Neuronal stem cell (in vitro differentiated cells): Measurements from ENCODE around the gene ILK.

Experiments used
- DNase-seq: peaks from one replicate; pipeline ENCODE4 v3.0.0-alpha.2; 2013; ENCODE audit warnings: low spot score
- H2AFZ ChIP-seq: one replicate; pipeline ENCODE4 v1.6.1; 2013; ENCODE audit warnings: mild to moderate bottlenecking, low read length, inconsistent platforms
- H2AK5ac ChIP-seq: 2 replicates; pipeline ENCODE4 v1.6.1; 2013; ENCODE audit warnings: low read depth, mild to moderate bottlenecking, inconsistent platforms, low read length, moderate library complexity, mixed read lengths
- H2BK120ac ChIP-seq: 2 replicates; pipeline ENCODE4 v1.6.1; 2013; ENCODE audit warnings: low read depth, mild to moderate bottlenecking, inconsistent platforms, low read length, moderate library complexity, mixed read lengths
- H2BK12ac ChIP-seq: one replicate; pipeline ENCODE4 v1.6.1; 2013; ENCODE audit warnings: low read length, inconsistent platforms
- H2BK15ac ChIP-seq: 2 replicates; pipeline ENCODE4 v1.6.1; 2013; ENCODE audit warnings: mild to moderate bottlenecking, low read length, inconsistent platforms, mixed read lengths
- H2BK5ac ChIP-seq: one replicate; pipeline ENCODE4 v1.6.1; 2013; ENCODE audit warnings: inconsistent platforms, mild to moderate bottlenecking, low read length, moderate library complexity
- H3K14ac ChIP-seq: one replicate; pipeline ENCODE4 v1.6.1; 2013; ENCODE audit warnings: low read length, inconsistent platforms
- H3K18ac ChIP-seq: 2 replicates; pipeline ENCODE4 v1.6.1; 2013; ENCODE audit warnings: low read length, inconsistent platforms
- H3K23ac ChIP-seq: 2 replicates; pipeline ENCODE4 v1.6.1; 2013; ENCODE audit warnings: low read depth, mild to moderate bottlenecking, mixed read lengths, low read length, inconsistent platforms; ENCODE audit not compliant: poor library complexity
- H3K27ac ChIP-seq: replicated peaks from 3 replicates; pipeline ENCODE4 v1.5.1; 2013; ENCODE audit warnings: low read length, inconsistent platforms
- H3K27me3 ChIP-seq, 3 experiments: 2 replicates each; pipeline ENCODE4 v1.6.1; 2013; ENCODE audit warnings: low read length in 3 of 3, mild to moderate bottlenecking in 2 of 3, inconsistent platforms in 1 of 3, low read depth in 1 of 3, mixed read lengths in 1 of 3, moderate library complexity in 1 of 3; ENCODE audit not compliant: control insufficient read depth in 3 of 3, insufficient read depth in 3 of 3
- H3K36me3 ChIP-seq, 2 donors: replicated peaks in 1 of 2; 2 replicates each; pipeline ENCODE4 v1.6.1; 2013; ENCODE audit warnings: low read length in 2 of 2; ENCODE audit not compliant: control insufficient read depth in 2 of 2, insufficient read depth in 2 of 2
- H3K4ac ChIP-seq: 2 replicates; pipeline ENCODE4 v1.6.1; 2013; ENCODE audit warnings: inconsistent platforms, mild to moderate bottlenecking, low read length, moderate library complexity
- H3K4me1 ChIP-seq, 2 donors: 1 replicate in 1 of 2; 2 replicates in 1 of 2; pipeline ENCODE4 v1.6.1; 2013; ENCODE audit warnings: low read length in 2 of 2, low read depth in 1 of 2; ENCODE audit not compliant: control insufficient read depth in 2 of 2, insufficient read depth in 1 of 2
- H3K4me2 ChIP-seq: one replicate; pipeline ENCODE4 v1.6.1; 2013; ENCODE audit warnings: mild to moderate bottlenecking, low read length, inconsistent platforms; ENCODE audit not compliant: insufficient read depth, poor library complexity, severe bottlenecking
- H3K4me3 ChIP-seq, 2 donors: 2 replicates each; pipeline ENCODE4 v1.5.1; 2013; ENCODE audit warnings: low read length in 2 of 2, mild to moderate bottlenecking in 2 of 2, inconsistent platforms in 1 of 2, moderate library complexity in 1 of 2
- H3K79me1 ChIP-seq: one replicate; pipeline ENCODE4 v1.6.1; 2013; ENCODE audit warnings: low read depth, mild to moderate bottlenecking, inconsistent platforms, low read length, moderate library complexity
- H3K9ac ChIP-seq: one replicate; pipeline ENCODE4 v1.6.1; 2013; ENCODE audit warnings: mild to moderate bottlenecking, low read depth, low read length, inconsistent platforms; ENCODE audit not compliant: poor library complexity
- H3K9me3 ChIP-seq, 2 donors: replicated peaks in 1 of 2; 2 replicates each; pipeline versions ENCODE3 to v1.6.1; 2013; ENCODE audit warnings: low read length in 2 of 2, mild to moderate bottlenecking in 2 of 2, inconsistent platforms in 1 of 2, low read depth in 1 of 2, mixed read lengths in 1 of 2, moderate library complexity in 1 of 2; ENCODE audit not compliant: control insufficient read depth in 2 of 2, insufficient read depth in 1 of 2
- H4K8ac ChIP-seq: one replicate; pipeline ENCODE4 v1.6.1; 2013; ENCODE audit warnings: low read depth, mild to moderate bottlenecking, inconsistent platforms, low read length, moderate library complexity
- H4K91ac ChIP-seq: one replicate; pipeline ENCODE4 v1.6.1; 2013; ENCODE audit warnings: low read length, low read depth, mild to moderate bottlenecking, inconsistent platforms; ENCODE audit not compliant: poor library complexity
- WGBS, 2 donors: extraction: QIAGEN DNeasy Blood & Tissue Kit; methylation state at CpG; one replicate each; pipeline ENCODE4 v1.1.7; 2013; ENCODE audit warnings: missing lambda C conversion rate in 2 of 2, mixed read lengths in 1 of 2; ENCODE audit not compliant: insufficient read length in 2 of 2, insufficient replicate concordance in 1 of 2; ENCODE audit errors: extremely low coverage in 2 of 2; 5-methylcytosine and 5-hydroxymethylcytosine counted together

ILK gene

DNA sequence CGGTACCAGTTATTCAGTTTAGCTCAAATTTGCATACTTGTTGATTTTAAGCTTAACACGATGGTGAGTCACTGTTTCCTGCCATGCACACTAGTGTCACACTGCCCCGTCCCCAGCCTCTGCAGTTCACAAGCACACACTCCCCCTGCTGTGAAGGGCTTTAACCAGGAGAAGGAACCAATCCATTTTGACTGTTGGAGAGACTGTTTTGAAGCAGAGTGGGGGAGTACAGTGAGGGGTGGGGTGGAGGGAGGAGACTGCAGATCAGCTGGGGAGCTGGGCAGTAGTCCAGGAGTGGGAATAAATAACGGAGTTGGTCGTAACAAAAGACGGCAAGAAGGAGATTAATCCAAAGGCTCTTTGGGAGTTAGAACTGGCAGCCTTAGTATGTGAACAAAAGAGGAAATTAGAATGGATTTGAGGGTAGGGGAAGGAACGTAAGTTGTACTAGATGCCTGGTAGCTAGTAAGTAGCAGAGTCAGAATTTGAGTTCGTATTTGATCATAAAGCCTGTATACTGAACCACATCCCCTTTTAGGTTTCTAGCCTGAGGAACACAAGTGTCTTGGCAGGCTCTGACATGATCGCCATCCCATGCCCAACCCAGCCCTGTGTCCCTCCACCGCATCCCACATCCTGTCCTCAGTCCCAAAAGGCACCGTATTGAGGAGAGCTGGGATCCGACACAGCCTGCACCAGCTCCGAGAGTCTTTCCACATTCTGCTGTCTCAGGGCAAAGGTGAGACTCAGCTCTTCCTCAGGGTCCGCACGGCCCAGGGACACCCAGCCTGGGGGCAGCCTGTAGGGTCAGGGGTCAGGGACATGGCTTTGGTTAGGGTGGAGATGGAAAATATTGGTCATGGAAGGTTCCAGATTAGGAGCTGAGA lies 14.8 kb downstream of the ILK start:
- H2AFZ ChIP-seq, result peak overlapping the region; percentile 87
- no peak overlapping the region for H4K91ac ChIP-seq
- H3K79me1 ChIP-seq, result peaks cover 3% of the 10 kb centered on the region
- no peak overlapping the region for H2BK15ac ChIP-seq
- no peaks in the 10 kb centered on the region for H3K27me3 ChIP-seq
- peak overlapping the region; percentile 91 for H3K4me2 ChIP-seq
- peak overlapping the region; percentile 50 for H2AK5ac ChIP-seq
- H3K36me3 ChIP-seq, result peaks cover 3 to 34% of the 10 kb centered on the region in 2 donors
- no peak overlapping the region for H2BK12ac ChIP-seq
- peaks cover 4 to 8% of the 10 kb centered on the region in 2 donors for H3K4me1 ChIP-seq
- DNase-seq, result no peak
- no peak overlapping the region for H3K27ac ChIP-seq
- H3K9me3 ChIP-seq, result no peaks in the 10 kb centered on the region
- H3K9ac ChIP-seq, result peak overlapping the region; percentile 81
- no peak overlapping the region for H3K23ac ChIP-seq
- peak overlapping the region; percentile 75 for H4K8ac ChIP-seq
- peak overlapping the region; percentile 62 to 79 for H3K4me3 ChIP-seq
- no peak overlapping the region for H3K18ac ChIP-seq
- no CpG with 5 or more reads among the region's 15 CpGs for WGBS, 2 donors
- no peak overlapping the region for H3K4ac ChIP-seq
- H3K14ac ChIP-seq, result no peak overlapping the region
- H2BK120ac ChIP-seq, result no peak overlapping the region
- H2BK5ac ChIP-seq, result no peak overlapping the region

DNA sequence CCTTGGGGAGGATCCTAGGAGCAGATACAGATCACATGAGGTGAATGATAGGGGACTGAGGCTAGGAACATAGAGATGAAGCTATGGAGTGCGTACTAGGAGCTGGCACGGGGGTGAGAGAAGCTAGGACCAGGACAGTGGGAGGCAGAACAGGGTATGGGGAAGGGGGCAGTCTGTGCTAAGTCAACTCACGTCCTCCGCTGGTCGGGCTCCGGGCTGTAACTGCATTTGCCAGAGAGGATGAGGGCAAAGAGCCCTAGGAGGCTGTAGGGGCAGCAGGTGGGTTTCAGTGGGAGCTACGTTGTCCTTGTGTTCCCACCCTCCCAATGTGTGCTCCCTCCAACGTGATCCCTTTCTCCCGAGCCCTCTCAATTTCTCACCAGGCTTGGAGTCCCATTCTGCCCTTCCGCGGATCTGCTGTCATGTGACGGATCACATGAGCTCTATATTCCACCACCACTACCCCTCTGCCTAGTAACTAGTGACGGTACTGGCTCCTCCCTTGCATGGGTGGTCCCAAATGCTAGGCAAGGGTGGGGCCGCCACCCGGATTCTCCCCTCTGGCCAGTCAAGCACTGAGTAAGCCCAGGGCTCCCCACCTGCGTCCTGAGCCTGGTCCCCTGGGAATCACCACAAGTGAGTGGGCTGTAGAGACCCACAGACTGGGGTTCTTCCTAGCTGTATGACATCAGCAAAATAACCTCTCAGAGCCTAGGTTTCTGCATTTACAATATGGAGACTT lies 15.6 kb downstream of the ILK start, which contains the start of gene TPP1:
TPP1 (minus strand) TSS at position 419 of the 742 bp plus-strand sequence; CDS start at position 397, 22 bp downstream.
- Histone ChIP-seq H3K9me3 (no peaks in the 10 kb centered on the region), H3K4me1 (peaks cover 4 to 8% of the 10 kb centered on the region in 2 donors), H2AK5ac (peak within 1 kb of the TSS; percentile 50), H3K9ac (peak within 1 kb of the TSS; percentile 81), H2BK120ac (no peak within 1 kb of the TSS), H2BK12ac (no peak within 1 kb of the TSS), H3K14ac (no peak within 1 kb of the TSS), H2BK5ac (no peak within 1 kb of the TSS), H3K23ac (no peak within 1 kb of the TSS), H4K91ac (no peak within 1 kb of the TSS), H3K4ac (no peak within 1 kb of the TSS), H3K4me3 (peak within 1 kb of the TSS; percentile 62 to 79), H2AFZ (peak within 1 kb of the TSS; percentile 87), H3K27ac (no peak within 1 kb of the TSS), H4K8ac (peak within 1 kb of the TSS; percentile 75), H3K18ac (no peak within 1 kb of the TSS), H3K27me3 (no peaks in the 10 kb centered on the region), H3K4me2 (peak within 1 kb of the TSS; percentile 91), H3K79me1 (peaks cover 3% of the 10 kb centered on the region), H3K36me3 (peaks cover 4 to 39% of the 10 kb centered on the region in 2 donors), H2BK15ac (no peak within 1 kb of the TSS)
- DNase-seq, result peak; percentile 92
- no CpG with 5 or more reads among the region's 16 CpGs for whole genome bisulfite sequencing, 2 donors

DNA sequence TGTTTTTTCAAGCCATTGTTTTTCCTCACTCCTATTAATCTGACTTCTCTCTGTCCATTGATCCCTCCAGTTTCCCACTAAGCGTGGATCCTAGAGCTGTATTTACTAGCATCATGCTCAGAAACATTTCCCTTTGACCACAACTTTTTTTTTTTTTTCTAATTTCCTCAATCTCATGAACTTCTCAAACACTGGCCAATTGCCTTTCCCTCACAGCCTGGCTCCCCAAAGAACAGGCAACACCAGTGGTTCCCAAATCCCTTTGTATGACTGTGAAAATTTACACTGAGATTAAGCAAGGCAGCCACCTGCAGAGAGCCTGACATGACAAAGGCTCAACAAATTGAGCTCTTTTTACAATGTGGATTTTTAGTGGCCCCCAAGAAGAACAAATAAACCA lies 17.1 kb downstream of the ILK start:
- Histone ChIP-seq H3K4me3 (no peak overlapping the region), H3K23ac (no peak overlapping the region), H3K79me1 (peaks cover 3% of the 10 kb centered on the region), H3K27ac (no peak overlapping the region), H3K14ac (no peak overlapping the region), H3K4ac (no peak overlapping the region), H3K36me3 (peaks cover 12 to 39% of the 10 kb centered on the region in 2 donors), H3K4me1 (peaks cover 4 to 8% of the 10 kb centered on the region in 2 donors), H3K18ac (no peak overlapping the region), H4K8ac (no peak overlapping the region), H3K4me2 (no peak overlapping the region), H2BK120ac (no peak overlapping the region), H2AK5ac (no peak overlapping the region), H2BK12ac (no peak overlapping the region), H2BK5ac (no peak overlapping the region), H3K9ac (no peak overlapping the region), H3K27me3 (no peaks in the 10 kb centered on the region), H3K9me3 (no peaks in the 10 kb centered on the region), H4K91ac (no peak overlapping the region), H2AFZ (no peak overlapping the region), H2BK15ac (no peak overlapping the region)
- no CpG with 5 or more reads among the region's 1 CpG for WGBS, 2 donors
- DNase-seq, result no peak
